HepG2 (cell line): Measurements from ENCODE around the gene NUCB1. TPM values are rescaled to one million over a fixed set of nuclear protein-coding genes. Genes with fewer than 3 reads are reported as not detected.

Source experiments
- BCL6 ChIP-seq: IDR thresholded peaks from 2 replicates; pipeline ENCODE4 v1.6.1; 2016; ENCODE audit warnings: missing genetic modification reagents, missing compliant biosample characterization
- DPF2 ChIP-seq: sonication (generic); formaldehyde crosslinking; IDR thresholded peaks from 2 replicates; pipeline ENCODE4 v1.4.0; 2020; ENCODE audit warnings: mild to moderate bottlenecking, low read depth, missing genetic modification reagents, borderline replicate concordance
- ERF ChIP-seq: IDR thresholded peaks from 2 replicates; pipeline ENCODE4 v1.6.1; 2018; ENCODE audit warnings: missing biosample characterization, missing genetic modification reagents
- ETS1 ChIP-seq: sonication (generic); formaldehyde crosslinking; IDR thresholded peaks from 2 replicates; pipeline ENCODE4 v1.4.0; 2020; ENCODE audit warnings: missing genetic modification reagents
- FOSL1 ChIP-seq: sonication (generic); formaldehyde crosslinking; IDR thresholded peaks from 2 replicates; pipeline ENCODE4 v1.9.0; 2021; ENCODE audit warnings: missing genetic modification reagents, borderline replicate concordance
- FOXK1 ChIP-seq: sonication (generic); formaldehyde crosslinking; IDR thresholded peaks from 2 replicates; pipeline ENCODE4 v1.4.0; 2020; ENCODE audit warnings: low read depth, missing genetic modification reagents, borderline replicate concordance
- HES4 ChIP-seq: sonication (generic); formaldehyde crosslinking; IDR thresholded peaks from 2 replicates; pipeline ENCODE4 v1.9.0; 2021; ENCODE audit warnings: mild to moderate bottlenecking, missing genetic modification reagents, borderline replicate concordance
- KAT7 ChIP-seq: IDR thresholded peaks from 2 replicates; pipeline ENCODE4 v1.6.1; 2018; ENCODE audit warnings: borderline replicate concordance, missing compliant biosample characterization
- MEIS2 ChIP-seq: sonication (generic); formaldehyde crosslinking; IDR thresholded peaks from 2 replicates; pipeline ENCODE4 v1.9.0; 2021; ENCODE audit warnings: mild to moderate bottlenecking, missing genetic modification reagents
- MTA3 ChIP-seq: sonication (generic); formaldehyde crosslinking; IDR thresholded peaks from 2 replicates; pipeline ENCODE4 v1.4.0; 2020; ENCODE audit warnings: missing genetic modification reagents
- MTERF4 ChIP-seq: sonication (generic); formaldehyde crosslinking; IDR thresholded peaks from 2 replicates; pipeline ENCODE4 v1.8.0; 2023; ENCODE audit warnings: mild to moderate bottlenecking, missing genetic modification reagents
- NFKB2 ChIP-seq: sonication (generic); formaldehyde crosslinking; IDR thresholded peaks from 2 replicates; pipeline ENCODE4 v1.4.0; 2020; ENCODE audit warnings: missing genetic modification reagents, borderline replicate concordance
- NR2F1 ChIP-seq, 2 experiments: fragments of 450-650 bp in 1 of 2; formaldehyde crosslinking in 1 of 2; IDR thresholded peaks; 2 replicates each; pipeline versions ENCODE4 v1.5.0 to v1.6.1; 2016 to 2020; ENCODE audit warnings: mild to moderate bottlenecking in 1 of 2, missing compliant biosample characterization in 1 of 2, missing genetic modification reagents in 1 of 2, moderate library complexity in 1 of 2
- PHF20 ChIP-seq: sonication (generic); formaldehyde crosslinking; IDR thresholded peaks from 2 replicates; pipeline ENCODE4 v1.5.0; 2020; ENCODE audit warnings: mild to moderate bottlenecking, missing genetic modification reagents
- POLR2G ChIP-seq: fragments of 200-400 bp; formaldehyde crosslinking; IDR thresholded peaks from 2 replicates; pipeline ENCODE4 v1.6.1; 2018; ENCODE audit warnings: mild to moderate bottlenecking, low read depth, low read length, moderate library complexity
- PPARG ChIP-seq: conservative IDR thresholded peaks from 2 replicates; pipeline ENCODE4 v1.6.1; 2016; ENCODE audit warnings: missing biosample characterization, missing genetic modification reagents
- RARA ChIP-seq: IDR thresholded peaks from 2 replicates; pipeline ENCODE4 v1.6.1; 2016; ENCODE audit warnings: missing genetic modification reagents, missing compliant biosample characterization
- RBAK ChIP-seq: sonication (generic); formaldehyde crosslinking; IDR thresholded peaks from 2 replicates; pipeline ENCODE4 v1.5.1; 2020; ENCODE audit warnings: mild to moderate bottlenecking, missing genetic modification reagents
- RFXANK ChIP-seq: IDR thresholded peaks from 2 replicates; pipeline ENCODE4 v1.6.1; 2016
- SMAD1 ChIP-seq: sonication (generic); formaldehyde crosslinking; IDR thresholded peaks from 2 replicates; pipeline ENCODE4 v1.4.0; 2020; ENCODE audit warnings: missing genetic modification reagents, low read depth, mild to moderate bottlenecking, borderline replicate concordance
- SMARCC2 ChIP-seq: fragments of 450-650 bp; IDR thresholded peaks from 2 replicates; pipeline ENCODE4 v1.6.1; 2017; ENCODE audit warnings: antibody characterized with exemption, mild to moderate bottlenecking
- SRSF1 ChIP-seq: fragments of 200-400 bp; formaldehyde crosslinking; optimal IDR thresholded peaks from 2 replicates; pipeline ENCODE3; 2017; ENCODE audit warnings: mild to moderate bottlenecking, low read depth, low read length, moderate library complexity
- THAP11 ChIP-seq: IDR thresholded peaks from 2 replicates; pipeline ENCODE4 v1.6.1; 2016; ENCODE audit warnings: missing biosample characterization, missing genetic modification reagents
- ZC3H4 ChIP-seq: sonication (generic); formaldehyde crosslinking; IDR thresholded peaks from 2 replicates; pipeline ENCODE4 v1.4.0; 2020; ENCODE audit warnings: missing genetic modification reagents, borderline replicate concordance
- ZNF276 ChIP-seq: sonication (generic); formaldehyde crosslinking; IDR thresholded peaks from 2 replicates; pipeline ENCODE4 v1.4.0; 2020; ENCODE audit warnings: mild to moderate bottlenecking, low read depth, missing genetic modification reagents
- ZNF468 ChIP-seq: sonication (generic); formaldehyde crosslinking; IDR thresholded peaks from 2 replicates; pipeline ENCODE4 v1.8.0; 2022; ENCODE audit warnings: mild to moderate bottlenecking, moderate library complexity, missing genetic modification reagents
- ZNF570 ChIP-seq: sonication (generic); formaldehyde crosslinking; IDR thresholded peaks from 2 replicates; pipeline ENCODE4 v1.4.0; 2020; ENCODE audit warnings: mild to moderate bottlenecking, missing genetic modification reagents, borderline replicate concordance
- ZNF670 ChIP-seq: sonication (generic); formaldehyde crosslinking; IDR thresholded peaks from 2 replicates; pipeline ENCODE4 v1.8.0; 2022; ENCODE audit warnings: mild to moderate bottlenecking, missing genetic modification reagents, borderline replicate concordance
- ZNF761 ChIP-seq: sonication (generic); formaldehyde crosslinking; conservative IDR thresholded peaks from 2 replicates; pipeline ENCODE4 v1.4.0; 2020; ENCODE audit warnings: mild to moderate bottlenecking, missing genetic modification reagents
- ZNF776 ChIP-seq: sonication (generic); formaldehyde crosslinking; IDR thresholded peaks from 2 replicates; pipeline ENCODE4 v1.4.0; 2020; ENCODE audit warnings: mild to moderate bottlenecking, missing genetic modification reagents
- polyA plus RNA-seq, 8 experiments: library from polyadenylated mRNA; depleted of rRNA in 3 of 8; stranded (reverse) in 7 of 8; unstranded in 1 of 8; fragments of >200 nt; fragmentation: Illumina TruSeq in 4 of 8; extraction: Trizol in 4 of 8; gene quantifications; 2 replicates each; pipeline versions ENCODE4 v1.2.1 to v1.2.3, GENCODE V29; 2011 to 2016; ENCODE audit warnings: low read depth in 4 of 8, missing spikeins in 1 of 8, mixed read lengths in 1 of 8; ENCODE audit not compliant: insufficient read depth in 1 of 8
- total RNA-seq, 5 experiments: library from RNA; depleted of rRNA; stranded (reverse); fragments of >200 nt; fragmentation: Illumina TruSeq; extraction: Trizol; gene quantifications; 2 replicates each; pipeline ENCODE4 v1.2.3, GENCODE V29; 2016; ENCODE audit warnings: low read depth in 1 of 5

The NUCB1 gene
- total and polyA plus RNA-seq, 2 of the 13 experiments (the other 11 are each of a cell fraction or from before 2014, with no cell fraction given): 82.3 to 106 TPM

GRCh38 chr19:48961051-48961649 is 61.0 kb downstream of the NUCB1 start (continued):
- peak; percentile 58 for TF ChIP-seq POLR2G
- TF ChIP-seq NR2F1 (CRISPR knock-in tag; IDR thresholded peaks at IDR 0.05): peak; percentile 76 to 81; a peak in 3 of 4 replicates
- TF ChIP-seq THAP11 (CRISPR knock-in tag): 0 out of 2 replicates have a peak, but pooled peaks have one; percentile 12
- TF ChIP-seq ZC3H4 (CRISPR knock-in tag): no peak
- no peak for TF ChIP-seq MTA3
- no peak for TF ChIP-seq ZNF761 (CRISPR knock-in tag)
- no peak; the same call in 1 of the 2 replicates for TF ChIP-seq FOXK1 (CRISPR knock-in tag)
- TF ChIP-seq KAT7: no peak
- TF ChIP-seq MEIS2 (CRISPR knock-in tag): no peak
- TF ChIP-seq SMAD1 (CRISPR knock-in tag): no peak
- TF ChIP-seq RBAK (CRISPR knock-in tag): no peak
- no peak for TF ChIP-seq ZNF468 (CRISPR knock-in tag)
- no peak for TF ChIP-seq ZNF570 (CRISPR knock-in tag)
- no peak for TF ChIP-seq PPARG (CRISPR knock-in tag)
- TF ChIP-seq ZNF276 (CRISPR knock-in tag): no peak
- no peak; the same call in 1 of the 2 replicates for TF ChIP-seq NFKB2 (CRISPR knock-in tag)
- no peak for TF ChIP-seq ERF (CRISPR knock-in tag)
- TF ChIP-seq PHF20 (CRISPR knock-in tag): no peak
- TF ChIP-seq ZNF670 (CRISPR knock-in tag): no peak
- peak; percentile 20; the same call in 1 of the 2 replicates for TF ChIP-seq DPF2 (CRISPR knock-in tag)
- TF ChIP-seq RARA: peak; percentile 93
- no peak for TF ChIP-seq RFXANK (CRISPR knock-in tag)
- TF ChIP-seq SMARCC2: no peak
- TF ChIP-seq ZNF776 (CRISPR knock-in tag): no peak
- no peak for TF ChIP-seq ETS1 (CRISPR knock-in tag)
- TF ChIP-seq FOSL1 (CRISPR knock-in tag): no peak
- no peak for TF ChIP-seq SRSF1
- no peak for TF ChIP-seq BCL6 (CRISPR knock-in tag)
- TF ChIP-seq MTERF4 (CRISPR knock-in tag): no peak
- no peak for TF ChIP-seq HES4 (CRISPR knock-in tag)
